Neural cell (in vitro differentiated cells): ENCODE measurements around the gene SCP2. TPM values are rescaled to one million over a fixed set of nuclear protein-coding genes. Genes with fewer than 3 reads are reported as not detected.

Source experiments
- H2AFZ ChIP-seq: fragments of 200-600, 300-800 bp; sonication (generic), shearing (Covaris generic); 2 replicates; pipeline ENCODE4 v1.6.0; 2014; ENCODE audit warnings: low read depth, mild to moderate bottlenecking, antibody characterized with exemption, low read length, moderate library complexity
- H3F3A ChIP-seq: fragments of 200-600 bp; shearing (Covaris generic); 2 replicates; pipeline ENCODE4 v1.6.1; 2016; ENCODE audit warnings: mild to moderate bottlenecking, moderate library complexity, mixed read lengths, antibody characterized with exemption, low read length; ENCODE audit not compliant: insufficient read depth, poor library complexity, severe bottlenecking
- H3K27ac ChIP-seq: fragments of 200-600, 300-800 bp; sonication (generic), shearing (Covaris generic); 2 replicates; pipeline ENCODE4 v1.5.1; 2014; ENCODE audit warnings: mild to moderate bottlenecking, low read length, moderate library complexity
- H3K27me3 ChIP-seq: fragments of 300-800, 200-600 bp; sonication (generic), shearing (Covaris generic); 2 replicates; pipeline ENCODE4 v1.6.0; 2014; ENCODE audit warnings: mild to moderate bottlenecking, low read depth, low read length, moderate library complexity; ENCODE audit not compliant: insufficient read depth
- H3K36me3 ChIP-seq: fragments of 300-800, 200-600 bp; sonication (generic), shearing (Covaris generic); 2 replicates; pipeline ENCODE4 v1.5.1; 2014; ENCODE audit warnings: mild to moderate bottlenecking, antibody characterized with exemption, low read length, moderate library complexity; ENCODE audit not compliant: insufficient read depth
- H3K4me2 ChIP-seq: fragments of 300-800, 200-600 bp; sonication (generic), shearing (Covaris generic); 2 replicates; pipeline ENCODE4 v1.6.0; 2014; ENCODE audit warnings: mild to moderate bottlenecking, low read length
- H3K4me3 ChIP-seq: fragments of 300-800, 200-600 bp; sonication (generic), shearing (Covaris generic); 2 replicates; pipeline ENCODE4 v1.5.1; 2014; ENCODE audit warnings: mild to moderate bottlenecking, low read length, moderate library complexity
- H3K79me2 ChIP-seq: fragments of 200-600 bp; shearing (Covaris generic); replicated peaks from 2 replicates; pipeline ENCODE4 v1.6.0; 2014; ENCODE audit warnings: mild to moderate bottlenecking, low read length, moderate library complexity; ENCODE audit not compliant: insufficient read depth
- H3K9ac ChIP-seq: fragments of 300-800, 200-600 bp; sonication (generic), shearing (Covaris generic); 2 replicates; pipeline ENCODE4 v1.6.1; 2016; ENCODE audit warnings: mild to moderate bottlenecking, low read length, mixed read lengths
- H3K9me2 ChIP-seq: fragments of 200-600 bp; shearing (Covaris generic); 2 replicates; pipeline ENCODE4 v1.6.1; 2016; ENCODE audit warnings: mild to moderate bottlenecking, low read length, mixed read lengths; ENCODE audit not compliant: insufficient read depth
- H3K9me3 ChIP-seq: fragments of 200-600, 300-800 bp; sonication (generic), shearing (Covaris generic); 2 replicates; pipeline ENCODE4 v1.6.1; 2016; ENCODE audit warnings: mild to moderate bottlenecking, mixed run types, low read length, moderate library complexity, mixed read lengths
- H4K20me1 ChIP-seq: fragments of 200-600 bp; shearing (Covaris generic); 2 replicates; pipeline ENCODE4 v1.6.1; 2016; ENCODE audit warnings: mild to moderate bottlenecking, mixed run types; ENCODE audit not compliant: insufficient read depth
- EP300 ChIP-seq: fragments of 450-650 bp; conservative IDR thresholded peaks from 2 replicates; pipeline ENCODE4 v1.6.1; 2014; ENCODE audit warnings: antibody characterized with exemption, mild to moderate bottlenecking, moderate library complexity; ENCODE audit not compliant: poor library complexity, severe bottlenecking
- EZH2 ChIP-seq: fragments of 200-600, 300-800 bp; shearing (Covaris generic), sonication (generic); IDR thresholded peaks from 2 replicates; pipeline ENCODE4 v1.6.1; 2014; ENCODE audit warnings: antibody characterized with exemption, low read length, borderline replicate concordance, mild to moderate bottlenecking; ENCODE audit not compliant: insufficient read depth, poor library complexity, severe bottlenecking
- MXI1 ChIP-seq: fragments of 450-650 bp; conservative IDR thresholded peaks from 2 replicates; pipeline ENCODE4 v1.6.1; 2014; ENCODE audit warnings: antibody characterized with exemption, mild to moderate bottlenecking; ENCODE audit not compliant: poor library complexity, severe bottlenecking
- POLR2AphosphoS5 ChIP-seq: IDR thresholded peaks from 2 replicates; pipeline ENCODE4 v1.6.1; 2012
- RAD21 ChIP-seq: fragments of 450-650 bp; conservative IDR thresholded peaks from 2 replicates; pipeline ENCODE4 v1.6.1; 2014; ENCODE audit warnings: antibody characterized with exemption, mild to moderate bottlenecking, moderate library complexity
- REST ChIP-seq: IDR thresholded peaks from 2 replicates; pipeline ENCODE4 v1.6.1; 2012; ENCODE audit warnings: borderline replicate concordance
- SMC3 ChIP-seq: fragments of 450-650 bp; conservative IDR thresholded peaks from 2 replicates; pipeline ENCODE4 v1.6.1; 2014; ENCODE audit warnings: antibody characterized with exemption, mild to moderate bottlenecking, moderate library complexity; ENCODE audit not compliant: poor library complexity
- TAF1 ChIP-seq: IDR thresholded peaks from 2 replicates; pipeline ENCODE4 v1.6.1; 2012; ENCODE audit warnings: low read depth
- polyA plus RNA-seq: library from polyadenylated mRNA; depleted of rRNA; stranded (reverse); fragments of >200 nt; gene quantifications from 2 replicates; pipeline ENCODE4 v1.2.3, GENCODE V29; 2014
- TF ChIP-seq, protein P1 (sequence below): fragments of 450-650 bp; IDR thresholded peaks from 2 replicates; pipeline ENCODE4 v1.5.1; 2014; ENCODE audit warnings: antibody characterized with exemption, mild to moderate bottlenecking, moderate library complexity; ENCODE audit not compliant: poor library complexity, severe bottlenecking

Gene SCP2
- polyA plus RNA-seq, 1 donor from 2014 or later = 182 TPM

- peak overlapping the region; percentile 32 for H2AFZ ChIP-seq
- TF ChIP-seq TAF1 (no peak), REST (no peak), POLR2AphosphoS5 (no peak), SMC3 (no peak), RAD21 (no peak), EP300 (no peak), MXI1 (no peak), EZH2 (no peak)
- H3K9me2 ChIP-seq = no peaks in the 10 kb centered on the region
- H3K27ac ChIP-seq = no peak overlapping the region
- no peaks in the 10 kb centered on the region for H4K20me1 ChIP-seq
- H3K79me2 ChIP-seq = peaks cover 10% of the 10 kb centered on the region
- H3K9ac ChIP-seq = peak overlapping the region; percentile 53
- no peaks in the 10 kb centered on the region for H3K9me3 ChIP-seq
- H3K4me3 ChIP-seq = peak overlapping the region; percentile 74
- peak overlapping the region; percentile 40 for H3K4me2 ChIP-seq
- H3K36me3 ChIP-seq = no peaks in the 10 kb centered on the region
- H3F3A ChIP-seq = no peaks in the 10 kb centered on the region
- H3K27me3 ChIP-seq = no peaks in the 10 kb centered on the region
These were observed 88.4 kb downstream of the SCP2 start for GRCh38 chr1:53015508-53015860.

DNA sequence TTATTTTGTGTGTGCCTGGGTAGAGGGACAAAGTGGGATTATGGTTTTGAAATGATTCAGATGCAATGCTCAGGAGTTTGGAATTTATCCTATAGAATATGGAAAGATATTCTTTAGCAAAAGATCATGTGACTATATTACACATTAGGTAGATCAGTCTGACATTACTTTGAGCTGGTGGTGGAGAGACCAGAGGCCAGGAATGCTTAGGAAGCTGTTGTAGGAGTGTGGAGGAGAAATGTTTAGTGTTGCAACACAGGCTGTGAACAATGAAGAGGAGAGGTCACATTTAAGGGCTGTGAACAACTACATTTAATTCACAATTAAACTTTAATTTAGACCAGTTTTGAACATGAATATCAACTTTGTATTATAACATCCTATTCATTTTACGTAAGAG, 89.6 kb downstream of the SCP2 start:
- Histone ChIP-seq H3K4me3 (peak overlapping the region; percentile 74), H3K27ac (no peak overlapping the region), H3F3A (no peaks in the 10 kb centered on the region), H3K79me2 (peaks cover 10% of the 10 kb centered on the region), H3K4me2 (no peak overlapping the region), H4K20me1 (no peaks in the 10 kb centered on the region), H3K9ac (no peak overlapping the region), H3K36me3 (no peaks in the 10 kb centered on the region), H3K9me3 (no peaks in the 10 kb centered on the region), H2AFZ (no peak overlapping the region), H3K27me3 (no peaks in the 10 kb centered on the region), H3K9me2 (no peaks in the 10 kb centered on the region)
- TF ChIP-seq EP300 (no peak), EZH2 (no peak), POLR2AphosphoS5 (no peak), MXI1 (no peak), SMC3 (no peak), TAF1 (no peak), RAD21 (no peak), REST (no peak)
- TF ChIP-seq, protein P1, sequence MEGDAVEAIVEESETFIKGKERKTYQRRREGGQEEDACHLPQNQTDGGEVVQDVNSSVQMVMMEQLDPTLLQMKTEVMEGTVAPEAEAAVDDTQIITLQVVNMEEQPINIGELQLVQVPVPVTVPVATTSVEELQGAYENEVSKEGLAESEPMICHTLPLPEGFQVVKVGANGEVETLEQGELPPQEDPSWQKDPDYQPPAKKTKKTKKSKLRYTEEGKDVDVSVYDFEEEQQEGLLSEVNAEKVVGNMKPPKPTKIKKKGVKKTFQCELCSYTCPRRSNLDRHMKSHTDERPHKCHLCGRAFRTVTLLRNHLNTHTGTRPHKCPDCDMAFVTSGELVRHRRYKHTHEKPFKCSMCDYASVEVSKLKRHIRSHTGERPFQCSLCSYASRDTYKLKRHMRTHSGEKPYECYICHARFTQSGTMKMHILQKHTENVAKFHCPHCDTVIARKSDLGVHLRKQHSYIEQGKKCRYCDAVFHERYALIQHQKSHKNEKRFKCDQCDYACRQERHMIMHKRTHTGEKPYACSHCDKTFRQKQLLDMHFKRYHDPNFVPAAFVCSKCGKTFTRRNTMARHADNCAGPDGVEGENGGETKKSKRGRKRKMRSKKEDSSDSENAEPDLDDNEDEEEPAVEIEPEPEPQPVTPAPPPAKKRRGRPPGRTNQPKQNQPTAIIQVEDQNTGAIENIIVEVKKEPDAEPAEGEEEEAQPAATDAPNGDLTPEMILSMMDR = no peak
